Measurements from ENCODE around the gene CEACAM20. TPM values are rescaled to one million over a fixed set of nuclear protein-coding genes. Genes with fewer than 3 reads are reported as not detected.
"Not testable (repeated sequence)": the region's sequence is repeated elsewhere in the genome, so short reads cannot be mapped to it uniquely, and the experiment has no call there.

CEACAM20 gene
- total and polyA plus RNA-seq, 5 donors from 2014 or later = not detected

DNA sequence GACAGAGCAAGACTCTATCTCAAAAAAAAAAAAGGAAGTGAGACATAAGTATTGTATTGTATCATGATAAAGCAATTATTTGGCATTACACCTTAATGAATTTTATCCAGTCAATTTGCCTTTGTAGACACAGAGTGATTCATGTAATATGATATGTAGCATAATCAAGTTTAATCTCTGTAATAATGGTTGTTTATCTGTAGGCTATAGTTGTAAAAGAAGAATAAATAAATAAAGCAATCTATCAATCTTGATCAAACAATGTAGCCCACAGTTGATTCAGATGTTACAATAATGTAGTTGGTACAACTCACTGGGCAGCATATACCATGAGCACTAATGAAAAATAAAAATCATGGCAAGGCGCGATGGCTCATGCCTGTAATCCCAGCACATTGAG, 28.5 kb upstream of the CEACAM20 start:
- Mint-ChIP-seq H3K36me3 (no peaks in the 10 kb centered on the region), H3K27me3 (peaks cover 6% of the 10 kb centered on the region), H3K4me1 (no peaks in the 10 kb centered on the region), H3K4me3 (no peak overlapping the region), H3K27ac (no peak overlapping the region), H3K9me3 (peaks cover 0 to 16% (median 5%) of the 10 kb centered on the region in 7 donors)
- Histone ChIP-seq H3K9me3 (ENCODE audit: control insufficient read depth in 2 of 2, low read length in 2 of 2) (no peaks in the 10 kb centered on the region), H3K27me3 (ENCODE audit: control insufficient read depth, insufficient read depth, low read length) (no peaks in the 10 kb centered on the region), H3K4me3 (ENCODE audit: low read depth, low read length) (no peak overlapping the region), H3K27ac (ENCODE audit: insufficient read depth, low read length, poor library complexity, severe bottlenecking) (no peak overlapping the region), H3K36me3 (ENCODE audit: control insufficient read depth, insufficient read depth, low read length) (no peaks in the 10 kb centered on the region), H3K4me1 (ENCODE audit: control insufficient read depth, insufficient read depth, low read length, poor library complexity, severe bottlenecking) (no peaks in the 10 kb centered on the region)
- no peak for ATAC-seq (ENCODE audit: low read depth in 2 of 2)
- DNase-seq = no peak

DNA sequence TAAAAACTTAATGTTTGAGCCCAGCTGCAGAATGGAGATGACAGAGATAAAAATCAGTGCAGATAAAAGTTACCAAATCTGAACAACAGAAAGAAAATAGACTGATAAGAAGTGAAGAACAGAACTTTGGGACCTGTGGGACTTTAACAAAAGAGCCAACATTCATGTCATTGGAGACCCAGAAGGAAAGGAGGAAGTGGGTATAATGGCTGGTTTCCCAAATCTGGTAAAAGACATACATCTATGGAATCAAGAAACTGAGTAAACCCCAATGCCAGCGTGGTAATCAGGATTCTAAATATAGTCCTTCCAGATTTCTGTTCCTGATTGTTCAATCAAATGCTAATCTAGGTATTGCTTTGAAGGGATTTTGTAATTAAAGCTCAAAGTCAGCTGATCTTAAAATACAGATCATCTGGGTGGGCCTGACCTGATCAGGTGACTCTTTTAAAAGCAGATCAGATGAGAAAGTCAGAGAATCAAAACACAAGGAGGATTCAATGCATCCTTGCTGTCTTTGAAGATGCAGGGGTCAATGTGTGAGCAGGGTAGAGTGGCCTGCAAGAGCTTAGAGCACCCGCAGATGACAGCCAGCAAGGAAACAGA, 25.3 kb upstream of the CEACAM20 start:
- ATAC-seq (ENCODE audit: low read depth in 2 of 2) = no peak
- no peak for DNase-seq
- Histone ChIP-seq H3K4me3 (ENCODE audit: low read depth, low read length) (no peak overlapping the region), H3K27ac (ENCODE audit: insufficient read depth, low read length, poor library complexity, severe bottlenecking) (no peak overlapping the region), H3K36me3 (ENCODE audit: control insufficient read depth, insufficient read depth, low read length) (no peaks in the 10 kb centered on the region), H3K27me3 (ENCODE audit: control insufficient read depth, insufficient read depth, low read length) (no peaks in the 10 kb centered on the region), H3K9me3 (ENCODE audit: control insufficient read depth in 2 of 2, low read length in 2 of 2) (no peaks in the 10 kb centered on the region), H3K4me1 (ENCODE audit: control insufficient read depth, insufficient read depth, low read length, poor library complexity, severe bottlenecking) (no peaks in the 10 kb centered on the region)
- Mint-ChIP-seq H3K36me3 (no peaks in the 10 kb centered on the region), H3K27ac (no peak overlapping the region), H3K27me3 (peaks cover 6% of the 10 kb centered on the region), H3K9me3 (peaks cover 0 to 14% (median 6%) of the 10 kb centered on the region in 7 donors), H3K4me1 (no peaks in the 10 kb centered on the region), H3K4me3 (no peak overlapping the region)

DNA sequence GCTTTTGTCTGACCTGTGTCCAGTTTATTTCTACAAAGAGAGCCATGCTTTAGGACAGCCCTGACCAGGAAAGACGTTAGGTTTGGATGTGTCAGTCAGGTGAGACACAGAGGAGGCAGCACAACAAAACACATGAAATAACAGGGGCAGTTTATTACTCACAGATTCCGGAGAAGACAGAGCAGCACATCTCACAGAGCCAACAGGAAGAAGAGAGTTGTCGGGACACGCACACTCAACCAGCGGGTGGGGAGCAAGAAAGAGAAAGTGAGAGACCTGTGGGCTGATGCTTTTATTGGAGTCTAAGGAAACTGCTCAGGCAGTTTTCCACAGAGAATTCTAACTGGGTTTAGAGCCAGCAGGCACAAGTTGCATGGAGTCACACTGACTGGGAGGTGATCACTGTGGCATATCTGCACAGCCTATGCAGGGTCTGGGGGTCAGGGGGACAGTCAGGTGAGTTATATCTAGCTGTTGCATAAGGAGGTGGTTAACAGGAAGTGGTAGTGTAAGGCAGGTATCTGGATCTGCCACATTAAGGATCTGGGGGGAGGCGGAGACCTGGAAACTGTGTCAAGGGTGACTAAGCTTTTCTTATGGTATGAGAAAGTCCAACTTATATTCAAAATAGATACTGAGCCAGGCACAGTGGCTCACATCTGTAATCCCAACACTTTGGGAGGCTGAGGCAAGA, 24.1 kb upstream of the CEACAM20 start:
- Mint-ChIP-seq H3K36me3 (no peaks in the 10 kb centered on the region), H3K27ac (no peak overlapping the region), H3K9me3 (peaks cover 0 to 14% (median 6%) of the 10 kb centered on the region in 7 donors), H3K4me3 (no peak overlapping the region), H3K27me3 (peaks cover 6% of the 10 kb centered on the region), H3K4me1 (no peaks in the 10 kb centered on the region)
- Histone ChIP-seq H3K27ac (ENCODE audit: insufficient read depth, low read length, poor library complexity, severe bottlenecking) (no peak overlapping the region), H3K9me3 (ENCODE audit: control insufficient read depth in 2 of 2, low read length in 2 of 2) (peaks cover 0 to 4% of the 10 kb centered on the region in 2 experiments), H3K27me3 (ENCODE audit: control insufficient read depth, insufficient read depth, low read length) (no peaks in the 10 kb centered on the region), H3K4me3 (ENCODE audit: low read depth, low read length) (no peak overlapping the region), H3K36me3 (ENCODE audit: control insufficient read depth, insufficient read depth, low read length) (no peaks in the 10 kb centered on the region), H3K4me1 (ENCODE audit: control insufficient read depth, insufficient read depth, low read length, poor library complexity, severe bottlenecking) (no peaks in the 10 kb centered on the region)
- DNase-seq = no peak
- ATAC-seq (ENCODE audit: low read depth in 2 of 2) = no peak

DNA sequence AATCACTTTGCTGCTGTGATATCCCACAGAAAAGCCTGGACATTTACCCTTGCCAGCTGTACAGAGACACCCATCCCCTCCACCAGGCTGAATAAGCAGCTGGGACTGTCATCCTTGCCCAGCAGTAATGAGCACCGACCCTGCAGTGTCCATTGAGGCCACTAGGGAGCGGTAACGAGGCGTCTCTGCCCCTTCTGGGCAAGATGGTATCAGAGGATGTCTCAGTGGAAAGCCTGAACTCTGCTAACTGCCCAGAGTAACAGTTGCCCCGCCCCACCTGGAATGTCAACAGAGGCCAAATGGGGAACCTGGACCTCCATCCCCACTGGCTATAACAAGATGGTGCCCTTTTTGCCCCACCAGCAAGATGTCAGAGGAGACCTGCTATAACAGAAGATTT, 22.8 kb upstream of the CEACAM20 start:
- peak in 1 of 3 donors; percentile 9 for DNase-seq
- H3K27me3 ChIP-seq (ENCODE audit: control insufficient read depth, insufficient read depth, low read length) = no peaks in the 10 kb centered on the region
- no peak overlapping the region for H3K27ac ChIP-seq (ENCODE audit: insufficient read depth, low read length, poor library complexity, severe bottlenecking)
- peaks cover under 1% of the 10 kb centered on the region for H3K27me3 Mint-ChIP-seq
- H3K4me3 ChIP-seq (ENCODE audit: low read depth, low read length) = no peak overlapping the region
- H3K36me3 Mint-ChIP-seq = no peaks in the 10 kb centered on the region
- H3K9me3 Mint-ChIP-seq = peaks cover 0 to 20% (median 6%) of the 10 kb centered on the region in 7 donors
- H3K27ac Mint-ChIP-seq = no peak overlapping the region
- H3K36me3 ChIP-seq (ENCODE audit: control insufficient read depth, insufficient read depth, low read length) = no peaks in the 10 kb centered on the region
- peaks cover 0 to 4% of the 10 kb centered on the region in 2 experiments for H3K9me3 ChIP-seq (ENCODE audit: control insufficient read depth in 2 of 2, low read length in 2 of 2)
- no peak overlapping the region for H3K4me3 Mint-ChIP-seq
- H3K4me1 Mint-ChIP-seq = no peaks in the 10 kb centered on the region
- ATAC-seq (ENCODE audit: low read depth in 2 of 2) = no peak
- H3K4me1 ChIP-seq (ENCODE audit: control insufficient read depth, insufficient read depth, low read length, poor library complexity, severe bottlenecking) = no peaks in the 10 kb centered on the region

DNA sequence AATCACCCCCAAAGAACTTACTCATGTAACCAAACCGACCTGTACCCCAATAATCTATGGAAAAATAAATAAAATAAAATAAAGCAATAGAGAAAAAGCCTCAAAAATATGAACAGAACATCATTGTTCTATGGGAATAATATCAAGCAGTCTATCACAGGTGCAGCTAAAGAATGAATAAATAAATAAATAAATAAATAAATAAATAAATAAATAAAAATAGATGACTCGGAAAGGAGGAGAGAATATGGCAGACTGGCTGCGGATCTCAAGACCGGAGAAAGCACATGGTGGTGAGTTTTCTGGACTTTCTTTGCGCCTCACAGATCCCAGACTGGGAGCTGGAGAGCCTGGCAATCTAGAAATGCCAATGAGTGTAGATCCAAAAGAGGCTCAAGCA, 22.4 kb upstream of the CEACAM20 start:
- H3K27ac ChIP-seq (ENCODE audit: insufficient read depth, low read length, poor library complexity, severe bottlenecking) = no peak overlapping the region
- ATAC-seq (ENCODE audit: low read depth in 2 of 2) (no peak), DNase-seq (no peak)
- Mint-ChIP-seq H3K4me1 (no peaks in the 10 kb centered on the region), H3K9me3 (peaks cover 0 to 20% (median 6%) of the 10 kb centered on the region in 7 donors), H3K27ac (no peak overlapping the region), H3K4me3 (no peak overlapping the region), H3K36me3 (no peaks in the 10 kb centered on the region), H3K27me3 (no peaks in the 10 kb centered on the region)
- H3K9me3 ChIP-seq (ENCODE audit: control insufficient read depth in 2 of 2, low read length in 2 of 2) = peaks cover 0 to 4% of the 10 kb centered on the region in 2 experiments
- H3K27me3 ChIP-seq (ENCODE audit: control insufficient read depth, insufficient read depth, low read length) = no peaks in the 10 kb centered on the region
- H3K4me1 ChIP-seq (ENCODE audit: control insufficient read depth, insufficient read depth, low read length, poor library complexity, severe bottlenecking) = no peaks in the 10 kb centered on the region
- no peaks in the 10 kb centered on the region for H3K36me3 ChIP-seq (ENCODE audit: control insufficient read depth, insufficient read depth, low read length)
- H3K4me3 ChIP-seq (ENCODE audit: low read depth, low read length) = no peak overlapping the region

DNA sequence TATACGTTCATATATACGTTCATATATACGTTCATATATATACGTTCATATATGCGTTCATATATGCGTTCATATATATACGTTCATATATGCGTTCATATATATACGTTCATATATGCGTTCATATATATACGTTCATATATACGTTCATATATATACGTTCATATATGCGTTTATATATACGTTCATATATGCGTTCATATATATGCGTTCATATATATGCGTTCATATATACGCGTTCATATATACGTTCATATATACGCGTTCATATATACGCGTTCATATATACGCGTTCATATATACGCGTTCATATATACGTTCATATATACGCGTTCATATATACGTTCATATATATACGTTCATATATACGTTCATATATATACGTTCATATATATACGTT, 21.5 kb upstream of the CEACAM20 start:
- ATAC-seq (ENCODE audit: low read depth in 2 of 2); H3K4me1 ChIP-seq (ENCODE audit: control insufficient read depth, insufficient read depth, low read length, poor library complexity, severe bottlenecking); H3K36me3 Mint-ChIP-seq; H3K4me3 ChIP-seq (ENCODE audit: low read depth, low read length); H3K9me3 ChIP-seq (ENCODE audit: control insufficient read depth in 2 of 2, low read length in 2 of 2); H3K4me1 Mint-ChIP-seq; H3K27ac Mint-ChIP-seq; DNase-seq; H3K27ac ChIP-seq (ENCODE audit: insufficient read depth, low read length, poor library complexity, severe bottlenecking); H3K4me3 Mint-ChIP-seq; H3K27me3 ChIP-seq (ENCODE audit: control insufficient read depth, insufficient read depth, low read length); H3K36me3 ChIP-seq (ENCODE audit: control insufficient read depth, insufficient read depth, low read length); H3K27me3 Mint-ChIP-seq: not testable (repeated sequence)
- peaks cover 0 to 20% (median 7%) of the 10 kb centered on the region in 7 donors for H3K9me3 Mint-ChIP-seq

DNA sequence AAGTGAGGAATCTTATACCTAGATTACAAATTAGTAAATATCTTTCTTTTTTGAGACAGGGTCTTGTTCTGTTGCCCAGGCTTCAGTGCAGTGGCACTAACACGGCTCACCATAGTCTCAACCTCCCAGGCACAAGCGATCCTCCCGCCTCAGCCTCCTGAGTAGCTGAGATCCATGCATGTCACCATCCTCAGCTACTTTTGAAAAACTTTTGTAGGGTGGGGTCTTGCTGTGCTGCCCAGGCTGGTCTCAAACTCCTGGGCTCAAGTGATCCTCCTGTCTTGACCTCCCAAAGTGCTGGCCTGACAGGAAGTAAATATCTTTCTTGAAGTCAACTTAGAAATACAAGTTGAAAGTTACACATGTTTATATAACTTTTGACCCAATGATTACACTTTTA, 20.0 kb upstream of the CEACAM20 start:
- Histone ChIP-seq H3K27ac (ENCODE audit: insufficient read depth, low read length, poor library complexity, severe bottlenecking) (no peak overlapping the region), H3K27me3 (ENCODE audit: control insufficient read depth, insufficient read depth, low read length) (no peaks in the 10 kb centered on the region), H3K4me1 (ENCODE audit: control insufficient read depth, insufficient read depth, low read length, poor library complexity, severe bottlenecking) (no peaks in the 10 kb centered on the region), H3K9me3 (ENCODE audit: control insufficient read depth in 2 of 2, low read length in 2 of 2) (peaks cover 0 to 4% of the 10 kb centered on the region in 2 experiments), H3K36me3 (ENCODE audit: control insufficient read depth, insufficient read depth, low read length) (no peaks in the 10 kb centered on the region), H3K4me3 (ENCODE audit: low read depth, low read length) (no peak overlapping the region)
- no peaks in the 10 kb centered on the region for H3K4me1 Mint-ChIP-seq
- DNase-seq (no peak), ATAC-seq (ENCODE audit: low read depth in 2 of 2) (no peak)
- H3K27me3 Mint-ChIP-seq = no peaks in the 10 kb centered on the region
- no peak overlapping the region for H3K27ac Mint-ChIP-seq
- peaks cover 0 to 19% (median 7%) of the 10 kb centered on the region in 7 donors for H3K9me3 Mint-ChIP-seq
- no peaks in the 10 kb centered on the region for H3K36me3 Mint-ChIP-seq
- no peak overlapping the region for H3K4me3 Mint-ChIP-seq

DNA sequence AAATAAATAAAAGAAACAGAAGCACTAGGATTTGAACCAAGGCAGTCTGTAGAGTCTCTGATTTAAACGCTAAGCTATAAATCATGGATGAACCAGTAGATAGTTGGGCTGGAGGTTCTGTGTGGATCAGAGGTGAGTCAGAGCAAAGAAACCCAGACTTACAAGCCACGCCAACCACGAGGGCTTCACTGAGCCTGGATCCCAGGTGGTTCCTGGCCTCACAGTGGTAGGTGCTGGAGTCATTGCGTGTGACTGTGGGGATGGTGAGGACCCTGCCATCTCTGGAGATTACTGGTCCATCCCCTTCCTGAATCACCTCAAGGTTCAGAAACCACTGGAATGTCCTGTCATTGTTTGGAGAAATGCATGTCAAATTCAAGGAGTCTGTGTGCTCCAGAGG, 19.3 kb upstream of the CEACAM20 start:
- no peaks in the 10 kb centered on the region for H3K27me3 ChIP-seq (ENCODE audit: control insufficient read depth, insufficient read depth, low read length)
- no peak overlapping the region for H3K27ac ChIP-seq (ENCODE audit: insufficient read depth, low read length, poor library complexity, severe bottlenecking)
- no peaks in the 10 kb centered on the region for H3K36me3 Mint-ChIP-seq
- H3K9me3 ChIP-seq (ENCODE audit: control insufficient read depth in 2 of 2, low read length in 2 of 2) = peaks cover 0 to 4% of the 10 kb centered on the region in 2 experiments
- H3K27ac Mint-ChIP-seq = no peak overlapping the region
- H3K9me3 Mint-ChIP-seq = peaks cover 0 to 23% (median 9%) of the 10 kb centered on the region in 7 donors
- no peak overlapping the region for H3K4me3 Mint-ChIP-seq
- H3K4me3 ChIP-seq (ENCODE audit: low read depth, low read length) = no peak overlapping the region
- DNase-seq = no peak
- H3K36me3 ChIP-seq (ENCODE audit: control insufficient read depth, insufficient read depth, low read length) = no peaks in the 10 kb centered on the region
- H3K27me3 Mint-ChIP-seq = no peaks in the 10 kb centered on the region
- H3K4me1 ChIP-seq (ENCODE audit: control insufficient read depth, insufficient read depth, low read length, poor library complexity, severe bottlenecking) = no peaks in the 10 kb centered on the region
- ATAC-seq (ENCODE audit: low read depth in 2 of 2) = no peak
- H3K4me1 Mint-ChIP-seq = no peaks in the 10 kb centered on the region

Data from CD4-positive, CD25-positive, alpha-beta regulatory T cell (primary cell).